ENCODE data around the gene GPR35.

The GPR35 gene

DNA sequence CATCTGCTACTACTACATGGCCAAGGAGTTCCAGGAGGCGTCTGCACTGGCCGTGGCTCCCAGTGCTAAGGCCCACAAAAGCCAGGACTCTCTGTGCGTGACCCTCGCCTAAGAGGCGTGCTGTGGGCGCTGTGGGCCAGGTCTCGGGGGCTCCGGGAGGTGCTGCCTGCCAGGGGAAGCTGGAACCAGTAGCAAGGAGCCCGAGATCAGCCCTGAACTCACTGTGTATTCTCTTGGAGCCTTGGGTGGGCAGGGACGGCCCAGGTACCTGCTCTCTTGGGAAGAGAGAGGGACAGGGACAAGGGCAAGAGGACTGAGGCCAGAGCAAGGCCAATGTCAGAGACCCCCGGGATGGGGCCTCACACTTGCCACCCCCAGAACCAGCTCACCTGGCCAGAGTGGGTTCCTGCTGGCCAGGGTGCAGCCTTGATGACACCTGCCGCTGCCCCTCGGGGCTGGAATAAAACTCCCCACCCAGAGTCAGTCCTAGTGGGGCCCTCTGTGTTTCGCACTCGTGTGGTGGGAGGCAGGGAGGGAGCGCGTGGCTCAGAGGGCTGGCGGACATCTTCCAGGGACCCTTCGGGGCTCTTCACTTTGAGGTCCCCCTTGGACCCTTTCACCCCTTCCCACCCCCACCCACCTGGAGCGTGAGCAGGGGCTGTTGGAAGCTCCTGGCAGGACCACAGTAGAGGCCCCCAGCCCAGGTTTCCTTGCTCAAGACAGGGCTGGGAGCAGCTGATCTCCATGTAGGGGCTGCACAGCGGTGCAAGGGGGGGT is 5.7 kb downstream of the GPR35 start:
- TF ChIP-seq, protein P1, sequence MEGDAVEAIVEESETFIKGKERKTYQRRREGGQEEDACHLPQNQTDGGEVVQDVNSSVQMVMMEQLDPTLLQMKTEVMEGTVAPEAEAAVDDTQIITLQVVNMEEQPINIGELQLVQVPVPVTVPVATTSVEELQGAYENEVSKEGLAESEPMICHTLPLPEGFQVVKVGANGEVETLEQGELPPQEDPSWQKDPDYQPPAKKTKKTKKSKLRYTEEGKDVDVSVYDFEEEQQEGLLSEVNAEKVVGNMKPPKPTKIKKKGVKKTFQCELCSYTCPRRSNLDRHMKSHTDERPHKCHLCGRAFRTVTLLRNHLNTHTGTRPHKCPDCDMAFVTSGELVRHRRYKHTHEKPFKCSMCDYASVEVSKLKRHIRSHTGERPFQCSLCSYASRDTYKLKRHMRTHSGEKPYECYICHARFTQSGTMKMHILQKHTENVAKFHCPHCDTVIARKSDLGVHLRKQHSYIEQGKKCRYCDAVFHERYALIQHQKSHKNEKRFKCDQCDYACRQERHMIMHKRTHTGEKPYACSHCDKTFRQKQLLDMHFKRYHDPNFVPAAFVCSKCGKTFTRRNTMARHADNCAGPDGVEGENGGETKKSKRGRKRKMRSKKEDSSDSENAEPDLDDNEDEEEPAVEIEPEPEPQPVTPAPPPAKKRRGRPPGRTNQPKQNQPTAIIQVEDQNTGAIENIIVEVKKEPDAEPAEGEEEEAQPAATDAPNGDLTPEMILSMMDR (IDR thresholded peaks at IDR 0.05; ENCODE audit: control extremely low read depth, extremely low read depth, low read depth, missing control alignments), result no peak
- ChIA-PET CTCF (no interaction called here), POLR2A (no interaction called here)
- no peak for DNase-seq (ENCODE audit: extremely low spot score)

- TF ChIP-seq, protein P1 (IDR thresholded peaks at IDR 0.05; ENCODE audit: control extremely low read depth, extremely low read depth, low read depth, missing control alignments), result no peak
- no peak for DNase-seq (ENCODE audit: extremely low spot score)
- ChIA-PET CTCF (no interaction called here), POLR2A (no interaction called here)
Observed at GRCh38 chr2:240631548-240632305, 6.4 kb downstream of the GPR35 start.

DNA sequence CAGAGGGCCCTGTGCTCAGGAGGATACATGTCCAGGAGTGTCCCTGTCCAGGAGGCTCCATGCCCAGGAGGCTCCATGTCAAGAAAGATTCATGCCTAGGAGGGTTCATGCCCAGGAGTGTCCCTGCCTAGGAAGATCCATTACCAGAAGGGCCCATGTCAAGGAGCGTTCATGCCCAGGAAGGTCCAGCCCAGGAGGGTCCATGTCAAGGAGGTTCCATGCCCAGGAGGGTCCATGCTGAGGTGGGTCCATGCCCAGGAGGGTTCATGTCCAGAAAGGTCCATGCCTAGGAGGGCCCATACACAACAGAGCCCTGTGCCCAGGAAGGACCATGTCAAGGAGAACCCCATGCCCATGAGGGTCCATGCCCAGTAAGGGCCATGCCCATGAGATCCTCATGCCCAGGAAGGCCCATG is 7.0 kb downstream of the GPR35 start:
- no peak for DNase-seq (ENCODE audit: extremely low spot score)
- POLR2A ChIA-PET, result no interaction called here
- CTCF ChIA-PET, result no interaction called here
- TF ChIP-seq, protein P1 (IDR thresholded peaks at IDR 0.05; ENCODE audit: control extremely low read depth, extremely low read depth, low read depth, missing control alignments), result no peak

DNA sequence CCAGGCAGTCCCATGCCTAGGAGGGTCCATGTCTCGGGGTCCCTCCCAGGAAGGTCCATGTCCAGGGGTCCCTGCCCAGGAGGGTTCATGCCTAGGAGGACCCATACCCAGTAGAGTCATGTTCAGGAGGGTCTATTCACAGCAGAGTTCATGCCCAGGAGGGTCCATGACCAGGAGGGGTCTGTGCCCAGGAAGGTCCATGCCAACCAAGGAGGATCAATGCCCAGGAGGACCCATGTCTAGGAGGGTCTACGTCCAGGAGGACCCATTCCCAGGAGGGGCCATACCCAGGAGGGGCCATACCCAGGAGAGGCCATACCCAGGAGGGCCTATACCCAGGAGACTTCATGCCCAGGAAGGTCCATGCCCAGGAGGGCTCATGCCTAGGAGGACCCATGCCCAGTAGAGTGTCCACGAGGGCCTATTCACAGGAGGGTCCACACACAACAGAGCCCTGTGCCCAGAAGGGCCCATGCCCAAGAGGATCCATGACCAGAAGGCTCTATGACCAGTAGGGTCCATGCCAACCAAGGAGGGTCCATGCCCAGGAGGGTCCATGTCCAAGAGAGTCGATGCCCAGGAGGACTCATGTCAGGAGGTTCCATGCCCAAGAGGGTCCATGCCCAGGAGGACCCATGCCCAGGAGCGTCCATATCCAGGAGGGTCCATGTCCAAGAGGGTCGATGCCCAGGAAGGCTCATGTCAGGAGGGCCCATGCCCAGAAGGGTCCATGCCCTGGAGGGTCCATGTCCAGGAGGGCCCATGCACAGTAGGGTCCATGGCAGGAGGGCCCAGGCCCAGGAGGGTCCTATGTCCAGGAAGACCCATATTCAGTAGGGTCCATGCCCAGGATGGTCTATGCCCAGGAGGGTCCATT is 10.1 kb downstream of the GPR35 start:
- ChIA-PET CTCF (no interaction called here), POLR2A (no interaction called here)
- TF ChIP-seq, protein P1 (IDR thresholded peaks at IDR 0.05; ENCODE audit: control extremely low read depth, extremely low read depth, low read depth, missing control alignments), result no peak
- DNase-seq (ENCODE audit: extremely low spot score), result no peak

- TF ChIP-seq, protein P1 (IDR thresholded peaks at IDR 0.05; ENCODE audit: control extremely low read depth, extremely low read depth, low read depth, missing control alignments), result no peak
- ChIA-PET CTCF (no interaction called here), POLR2A (no interaction called here)
- no peak for DNase-seq (ENCODE audit: extremely low spot score)
Observed at GRCh38 chr2:240635998-240636547, 10.8 kb downstream of the GPR35 start.

- TF ChIP-seq, protein P1 (IDR thresholded peaks at IDR 0.05; ENCODE audit: control extremely low read depth, extremely low read depth, low read depth, missing control alignments), result no peak
- POLR2A ChIA-PET, result no interaction called here
- CTCF ChIA-PET, result no interaction called here
- DNase-seq (ENCODE audit: extremely low spot score), result no peak
Observed at GRCh38 chr2:240636563-240637115, 11.4 kb downstream of the GPR35 start.

All from GM10248 (cell line).